NCI-H510A (cell line): ENCODE results near the gene MYBPHL.
A peak's percentile ranks its signal among the peaks of the same experiment; 100 is the strongest.

Experiments
- DNase-seq: peaks from one replicate; lab custom pipeline; 2025; lab: John Stamatoyannopoulos, UW

MYBPHL gene

GRCh38 chr1:109281680-109282496 is 24.9 kb downstream of the MYBPHL start:
- no peak for DNase-seq

GRCh38 chr1:109280862-109281261 is 25.9 kb downstream of the MYBPHL start:
- DNase-seq, result no peak

DNA sequence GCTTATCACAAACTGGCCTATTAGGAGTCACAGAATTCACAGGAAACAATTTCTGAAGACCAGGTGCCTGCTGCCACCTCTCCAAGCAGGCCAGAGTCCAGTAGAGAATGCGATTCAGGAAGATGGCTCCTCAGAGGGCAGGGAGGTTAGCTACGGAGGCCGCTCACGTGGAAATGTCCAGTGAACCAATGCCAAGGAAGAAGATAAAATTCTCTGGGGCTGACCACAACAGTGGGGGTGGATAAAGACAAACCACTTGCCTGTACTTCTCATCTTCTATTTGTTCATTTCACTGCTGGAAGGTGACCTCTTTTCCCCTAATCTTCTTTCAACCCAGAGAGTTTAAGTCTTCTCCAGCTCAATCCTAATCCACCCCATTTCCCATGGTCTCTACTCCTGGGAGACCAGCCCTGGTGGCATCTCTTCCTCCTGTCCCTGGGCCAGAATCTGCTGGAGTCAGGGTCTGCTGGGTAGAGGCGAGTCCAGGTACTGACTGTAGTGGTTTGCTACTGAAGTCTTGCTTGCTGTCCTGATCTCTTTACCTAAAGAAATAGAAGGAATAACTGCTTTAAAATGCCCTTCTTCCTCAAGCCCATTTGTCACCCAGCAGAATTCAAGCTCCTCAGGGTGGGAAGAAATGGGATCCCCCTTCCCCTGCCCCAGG is 27.1 kb downstream of the MYBPHL start:
- DNase-seq, result no peak

- DNase-seq, result peak; percentile 67
Observed at GRCh38 chr1:109277434-109278204, 29.2 kb downstream of the MYBPHL start.

DNA sequence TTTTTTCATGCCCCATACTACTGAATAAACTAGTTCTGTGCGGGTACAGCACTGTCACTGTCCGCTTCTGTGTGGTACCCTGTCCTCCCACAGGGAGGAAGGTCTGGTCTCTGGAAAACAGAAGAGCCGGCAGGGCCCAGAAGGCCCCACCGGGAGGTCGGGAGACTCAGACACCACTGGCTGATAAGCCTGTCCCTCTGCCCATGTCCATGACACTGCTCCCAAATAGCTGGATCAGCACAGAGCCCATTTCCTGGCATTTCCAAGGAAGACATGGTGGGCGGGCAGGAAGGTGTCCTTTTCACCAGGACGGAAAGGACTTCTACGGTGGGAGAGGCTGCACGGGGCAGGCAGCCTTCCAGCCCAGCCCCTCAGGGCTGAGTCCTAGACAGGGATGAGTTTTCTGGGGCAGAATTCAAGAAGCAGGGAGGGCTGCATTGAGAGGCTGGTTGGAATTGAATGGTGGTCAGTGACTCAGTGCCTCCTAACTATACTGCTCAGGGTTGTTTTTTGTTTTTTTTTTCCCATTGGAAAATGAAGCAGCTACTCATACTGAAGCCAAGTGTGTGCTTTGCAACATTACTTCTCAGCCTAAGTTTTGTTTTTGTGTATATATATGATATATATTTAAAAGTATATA is 31.0 kb downstream of the MYBPHL start:
- DNase-seq, result no peak

DNA sequence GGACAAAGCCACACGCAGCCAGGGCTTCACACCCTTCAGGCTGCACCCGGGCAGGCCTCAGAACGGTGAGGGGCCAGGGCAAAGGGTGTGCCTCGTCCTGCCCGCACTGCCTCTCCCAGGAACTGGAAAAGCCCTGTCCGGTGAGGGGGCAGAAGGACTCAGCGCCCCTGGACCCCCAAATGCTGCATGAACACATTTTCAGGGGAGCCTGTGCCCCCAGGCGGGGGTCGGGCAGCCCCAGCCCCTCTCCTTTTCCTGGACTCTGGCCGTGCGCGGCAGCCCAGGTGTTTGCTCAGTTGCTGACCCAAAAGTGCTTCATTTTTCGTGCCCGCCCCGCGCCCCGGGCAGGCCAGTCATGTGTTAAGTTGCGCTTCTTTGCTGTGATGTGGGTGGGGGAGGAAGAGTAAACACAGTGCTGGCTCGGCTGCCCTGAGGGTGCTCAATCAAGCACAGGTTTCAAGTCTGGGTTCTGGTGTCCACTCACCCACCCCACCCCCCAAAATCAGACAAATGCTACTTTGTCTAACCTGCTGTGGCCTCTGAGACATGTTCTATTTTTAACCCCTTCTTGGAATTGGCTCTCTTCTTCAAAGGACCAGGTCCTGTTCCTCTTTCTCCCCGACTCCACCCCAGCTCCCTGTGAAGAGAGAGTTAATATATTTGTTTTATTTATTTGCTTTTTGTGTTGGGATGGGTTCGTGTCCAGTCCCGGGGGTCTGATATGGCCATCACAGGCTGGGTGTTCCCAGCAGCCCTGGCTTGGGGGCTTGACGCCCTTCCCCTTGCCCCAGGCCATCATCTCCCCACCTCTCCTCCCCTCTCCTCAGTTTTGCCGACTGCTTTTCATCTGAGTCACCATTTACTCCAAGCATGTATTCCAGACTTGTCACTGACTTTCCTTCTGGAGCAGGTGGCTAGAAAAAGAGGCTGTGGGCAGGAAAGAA is 32.0 kb downstream of the MYBPHL start:
- peak; percentile 32 for DNase-seq

- no peak for DNase-seq
Observed at GRCh38 chr1:109273570-109274288, 33.1 kb downstream of the MYBPHL start.

DNA sequence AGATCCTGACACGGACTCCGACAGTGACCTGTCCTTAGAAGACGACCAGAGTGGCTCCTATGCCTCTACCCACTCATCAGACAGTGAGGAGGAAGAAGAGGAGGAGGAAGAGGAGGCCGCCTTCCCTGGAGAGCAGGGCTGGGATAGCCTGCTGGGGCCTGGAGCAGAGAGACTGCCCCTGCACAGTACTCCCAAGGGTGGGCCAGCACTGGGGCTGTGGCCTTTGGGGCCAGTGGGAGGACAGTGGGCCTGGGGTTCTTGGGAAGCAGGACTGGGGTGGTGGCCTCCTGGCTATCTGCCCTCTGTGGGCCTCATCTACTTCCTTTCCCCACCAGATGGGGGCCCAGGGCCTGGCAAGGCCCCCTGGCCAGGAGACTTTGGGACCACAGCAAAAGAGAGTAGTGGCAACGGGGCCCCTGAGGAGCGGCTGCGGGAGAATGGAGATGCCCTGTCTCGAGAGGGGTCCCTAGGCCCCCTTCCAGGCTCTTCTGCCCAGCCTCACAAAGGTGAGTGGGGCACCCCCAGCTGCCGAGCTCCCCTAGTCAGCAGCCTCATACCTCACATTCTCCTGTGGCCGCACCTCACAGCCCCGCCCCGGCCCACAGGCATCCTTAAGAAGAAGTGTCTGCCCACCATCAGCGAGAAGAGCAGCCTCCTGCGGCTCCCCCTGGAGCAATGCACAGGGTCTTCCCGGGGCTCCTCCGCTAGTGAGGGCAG is 33.8 kb downstream of the MYBPHL start:
- no peak for DNase-seq

- DNase-seq, result no peak
Observed at GRCh38 chr1:109272021-109272799, 34.6 kb downstream of the MYBPHL start.

DNA sequence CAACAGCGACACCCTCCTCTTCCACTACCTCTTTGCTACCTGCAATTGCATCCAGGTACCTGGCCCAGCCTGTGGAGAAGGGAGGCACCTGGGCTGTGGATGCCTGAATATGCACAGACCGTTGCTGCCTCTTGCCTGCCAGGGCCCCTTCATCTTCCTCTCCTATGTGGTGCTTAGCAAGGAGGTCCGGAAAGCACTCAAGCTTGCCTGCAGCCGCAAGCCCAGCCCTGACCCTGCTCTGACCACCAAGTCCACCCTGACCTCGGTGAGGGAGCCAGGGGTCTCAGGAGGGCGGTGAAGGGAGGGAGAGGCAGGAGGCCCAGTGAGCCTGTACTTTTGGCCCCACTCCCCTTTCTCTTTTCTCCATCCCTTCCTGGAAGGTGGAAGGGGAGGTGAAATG is 35.4 kb downstream of the MYBPHL start:
- DNase-seq, result no peak

DNA sequence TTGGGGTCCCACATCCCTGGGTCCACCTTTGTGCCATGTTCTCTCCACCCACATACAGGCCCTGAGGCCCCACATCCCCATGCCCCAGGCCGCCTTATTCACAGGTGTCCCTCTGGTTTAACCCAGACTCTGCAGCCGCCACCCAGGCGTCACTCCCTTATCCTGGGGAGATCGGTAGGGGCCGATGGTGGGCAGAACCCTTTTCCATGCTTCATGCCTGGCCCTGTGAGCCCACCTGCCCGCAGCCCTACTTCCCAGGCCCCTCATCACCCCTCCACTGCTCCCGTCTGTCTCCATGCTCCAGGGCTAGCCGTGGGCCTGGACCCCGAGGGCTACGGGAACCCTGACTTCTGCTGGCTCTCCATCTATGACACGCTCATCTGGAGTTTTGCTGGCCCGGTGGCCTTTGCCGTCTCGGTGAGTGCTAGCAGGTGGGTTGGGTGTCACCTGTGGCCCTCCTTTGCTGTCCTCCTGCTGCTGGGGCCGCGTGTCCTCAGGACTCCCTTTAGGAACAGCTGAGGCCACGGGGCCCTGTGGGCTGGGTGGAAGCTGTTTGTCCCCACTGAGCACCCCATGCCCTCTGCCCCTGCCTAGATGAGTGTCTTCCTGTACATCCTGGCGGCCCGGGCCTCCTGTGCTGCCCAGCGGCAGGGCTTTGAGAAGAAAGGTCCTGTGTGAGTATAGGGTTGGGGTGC is 36.0 kb downstream of the MYBPHL start:
- DNase-seq, result no peak

DNA sequence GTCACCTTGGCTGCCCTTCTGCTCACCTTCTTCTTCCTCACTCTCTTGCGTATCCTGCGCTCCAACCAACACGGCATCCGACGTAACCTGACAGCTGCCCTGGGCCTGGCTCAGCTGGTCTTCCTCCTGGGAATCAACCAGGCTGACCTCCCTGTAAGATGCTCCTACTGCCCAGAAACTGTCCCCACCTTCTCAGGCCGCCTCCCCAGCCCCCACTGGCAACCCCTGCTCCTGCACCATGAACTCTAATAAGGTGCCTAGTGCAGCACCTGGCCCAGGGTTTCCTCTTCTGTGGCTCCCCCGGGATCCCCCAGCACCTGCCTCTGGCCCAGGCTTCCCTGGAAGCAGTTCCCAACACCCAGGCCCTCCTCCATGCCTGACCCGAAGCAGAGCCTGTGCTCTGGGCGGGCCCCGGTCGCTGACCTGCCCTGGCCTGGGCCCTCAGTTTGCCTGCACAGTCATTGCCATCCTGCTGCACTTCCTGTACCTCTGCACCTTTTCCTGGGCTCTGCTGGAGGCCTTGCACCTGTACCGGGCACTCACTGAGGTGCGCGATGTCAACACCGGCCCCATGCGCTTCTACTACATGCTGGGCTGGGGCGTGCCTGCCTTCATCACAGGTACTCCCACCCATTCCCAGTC is 36.7 kb downstream of the MYBPHL start:
- no peak for DNase-seq

GRCh38 chr1:109269212-109269980 is 37.4 kb downstream of the MYBPHL start:
- no peak for DNase-seq

GRCh38 chr1:109268431-109269211 is 38.2 kb downstream of the MYBPHL start:
- no peak for DNase-seq

GRCh38 chr1:109267743-109268300 is 39.0 kb downstream of the MYBPHL start:
- DNase-seq, result no peak

- DNase-seq, result no peak
Observed at GRCh38 chr1:109266965-109267364, 39.8 kb downstream of the MYBPHL start.
